ENCODE measurements around the gene CD80.
"Not testable (repeated sequence)": the region's sequence is repeated elsewhere in the genome, so short reads cannot be mapped to it uniquely, and the experiment has no call there.

The CD80 gene

GRCh38 chr3:119582178-119582577, 22.8 kb upstream of the CD80 start:
- DNase-seq (ENCODE audit: low read depth in 2 of 2), result no peak

- DNase-seq (ENCODE audit: low read depth in 2 of 2), result no peak
These were observed 20.8 kb upstream of the CD80 start for GRCh38 chr3:119580067-119580760.

GRCh38 chr3:119579366-119580066, 20.1 kb upstream of the CD80 start, which contains the start of gene ADPRH:
Gene ADPRH, plus strand, starts transcription at chr3:119579492. Its CDS starts 2,678 bp downstream, at chr3:119582170.
- DNase-seq (ENCODE audit: low read depth in 2 of 2), result peak in 1 of 2 donors; percentile 17

GRCh38 chr3:119575507-119575906, 16.1 kb upstream of the CD80 start:
- DNase-seq (ENCODE audit: low read depth in 2 of 2), result no peak

- DNase-seq (ENCODE audit: low read depth in 2 of 2), result no peak
These were observed 12.3 kb upstream of the CD80 start for GRCh38 chr3:119571688-119572087.

DNA sequence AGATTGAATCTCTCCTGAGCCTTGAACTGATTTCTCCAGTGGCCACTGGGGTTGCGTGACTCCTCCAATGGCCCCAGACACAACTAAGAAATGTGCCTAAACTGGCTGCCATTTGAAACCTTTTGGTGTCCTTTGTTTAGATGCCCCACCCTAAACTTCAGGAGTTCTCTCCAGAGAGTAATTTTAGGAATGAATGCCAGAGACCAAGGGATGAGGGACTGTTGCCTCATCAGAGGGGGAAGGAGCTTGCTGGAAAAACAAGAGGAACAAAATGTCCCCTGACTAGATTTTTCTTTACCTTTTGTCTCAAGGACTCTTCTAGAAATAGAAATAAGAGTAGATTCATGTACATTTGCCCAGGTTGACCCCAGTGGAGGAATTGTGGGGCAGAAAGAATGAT, 11.8 kb upstream of the CD80 start:
- no peak for DNase-seq (ENCODE audit: low read depth in 2 of 2)

GRCh38 chr3:119570229-119570628, 10.8 kb upstream of the CD80 start:
- DNase-seq (ENCODE audit: low read depth in 2 of 2), result no peak

GRCh38 chr3:119569156-119569555, 9.7 kb upstream of the CD80 start:
- no peak for DNase-seq (ENCODE audit: low read depth in 2 of 2)

DNA sequence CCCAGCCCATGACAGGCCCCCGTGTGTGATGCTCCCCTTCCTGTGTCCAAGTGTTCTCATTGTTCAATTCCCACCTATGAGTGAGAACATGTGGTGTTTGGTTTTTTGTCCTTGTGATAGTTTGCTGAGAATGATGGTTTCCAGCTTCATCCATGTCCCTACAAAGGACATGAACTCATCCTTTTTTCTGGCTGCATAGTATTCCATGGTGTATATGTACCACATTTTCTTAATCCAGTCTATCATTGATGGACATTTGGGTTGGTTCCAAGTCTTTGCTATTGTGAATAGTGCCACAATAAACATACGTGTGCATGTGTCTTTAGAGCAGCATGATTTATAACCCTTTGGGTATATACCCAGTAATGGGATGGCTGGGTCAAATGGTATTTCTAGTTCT, 3.9 kb upstream of the CD80 start:
- DNase-seq (ENCODE audit: low read depth in 2 of 2), result not testable (repeated sequence)

DNA sequence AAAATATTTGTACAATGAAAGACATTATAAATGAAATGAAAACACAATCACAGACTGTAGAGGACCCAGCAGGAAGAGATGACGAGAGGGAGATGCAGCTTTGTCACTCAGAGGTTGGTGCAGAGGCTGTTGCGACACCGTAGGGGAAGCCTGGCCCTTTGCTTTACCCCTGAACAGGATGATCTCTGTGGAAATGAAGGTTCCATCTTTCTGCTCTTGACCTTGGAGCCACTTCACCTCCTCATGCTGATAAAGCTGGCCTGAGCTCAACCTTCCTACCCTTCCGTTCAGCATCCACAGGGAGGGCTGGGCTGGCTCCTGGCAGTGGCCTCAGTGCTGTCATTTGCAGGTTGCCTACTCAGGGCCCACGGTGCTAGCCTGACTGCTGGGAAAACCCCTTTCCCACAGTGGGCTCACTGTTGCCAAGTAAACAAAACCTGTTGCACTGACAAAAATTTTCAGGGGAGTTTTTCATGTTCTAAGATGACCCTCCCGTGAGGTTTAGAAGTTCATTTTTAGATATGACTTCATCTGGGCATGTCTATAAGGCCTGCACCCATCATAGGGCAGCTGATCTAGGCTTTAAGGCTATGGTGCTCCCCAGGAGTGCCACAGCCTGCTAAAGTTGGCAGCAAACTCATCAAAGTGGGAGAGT, 3.0 kb upstream of the CD80 start:
- DNase-seq (ENCODE audit: low read depth in 2 of 2), result no peak

GRCh38 chr3:119560160-119560559, 746 bp upstream of the CD80 start:
- DNase-seq (ENCODE audit: low read depth in 2 of 2), result no peak

DNA sequence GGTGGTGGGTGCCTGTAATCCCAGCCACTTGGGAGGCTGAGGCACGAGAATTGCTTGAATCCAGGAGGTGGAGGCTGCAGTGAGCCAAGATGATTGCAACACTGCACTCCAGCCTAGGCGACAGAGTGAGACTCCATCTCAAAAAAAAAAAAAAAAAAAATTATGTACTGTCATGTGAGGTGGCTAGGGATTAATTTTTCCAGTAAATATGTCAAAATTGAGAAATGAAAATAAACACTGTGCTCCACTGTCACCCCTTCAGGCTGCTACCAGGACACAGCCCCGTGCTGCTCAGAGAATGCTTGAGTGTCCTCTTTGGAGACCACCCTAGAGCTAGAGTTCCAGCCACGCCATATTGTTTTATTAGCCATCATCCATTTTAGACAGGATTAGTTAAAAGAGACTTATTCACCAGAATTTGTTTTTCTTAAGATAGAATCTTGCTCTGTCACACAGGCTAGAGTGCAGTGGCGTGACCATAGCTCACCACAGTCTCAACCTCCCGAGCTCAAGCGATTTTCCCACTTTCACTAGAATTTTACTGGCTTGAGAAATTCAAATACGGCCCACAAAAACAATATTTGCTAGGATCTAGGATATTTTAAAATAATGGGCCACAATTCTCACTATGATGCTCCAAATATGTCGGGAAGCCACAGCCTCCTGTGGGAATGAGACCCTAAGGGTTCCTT, 642 bp downstream of the CD80 start:
- DNase-seq (ENCODE audit: low read depth in 2 of 2), result no peak

DNA sequence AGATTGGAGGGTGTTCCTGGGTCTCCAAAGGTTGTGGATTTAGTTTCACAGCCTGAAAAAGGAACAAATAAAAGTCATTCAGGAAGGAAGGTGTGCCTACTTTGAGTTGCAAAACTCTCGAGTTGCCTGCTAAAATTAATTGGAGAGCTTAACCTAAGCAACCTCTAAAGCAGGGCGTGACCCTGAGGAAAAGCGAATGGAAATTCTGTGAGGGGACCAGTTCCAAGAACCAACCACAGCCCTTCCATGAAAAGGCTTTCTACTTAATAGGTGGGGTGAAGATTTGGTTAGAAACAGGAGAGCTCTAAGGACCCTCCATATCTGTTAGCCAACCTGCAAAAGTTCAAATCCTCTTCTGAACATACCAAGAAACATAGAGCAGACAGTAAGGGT, 1.5 kb downstream of the CD80 start:
- no peak for DNase-seq (ENCODE audit: low read depth in 2 of 2)

DNA sequence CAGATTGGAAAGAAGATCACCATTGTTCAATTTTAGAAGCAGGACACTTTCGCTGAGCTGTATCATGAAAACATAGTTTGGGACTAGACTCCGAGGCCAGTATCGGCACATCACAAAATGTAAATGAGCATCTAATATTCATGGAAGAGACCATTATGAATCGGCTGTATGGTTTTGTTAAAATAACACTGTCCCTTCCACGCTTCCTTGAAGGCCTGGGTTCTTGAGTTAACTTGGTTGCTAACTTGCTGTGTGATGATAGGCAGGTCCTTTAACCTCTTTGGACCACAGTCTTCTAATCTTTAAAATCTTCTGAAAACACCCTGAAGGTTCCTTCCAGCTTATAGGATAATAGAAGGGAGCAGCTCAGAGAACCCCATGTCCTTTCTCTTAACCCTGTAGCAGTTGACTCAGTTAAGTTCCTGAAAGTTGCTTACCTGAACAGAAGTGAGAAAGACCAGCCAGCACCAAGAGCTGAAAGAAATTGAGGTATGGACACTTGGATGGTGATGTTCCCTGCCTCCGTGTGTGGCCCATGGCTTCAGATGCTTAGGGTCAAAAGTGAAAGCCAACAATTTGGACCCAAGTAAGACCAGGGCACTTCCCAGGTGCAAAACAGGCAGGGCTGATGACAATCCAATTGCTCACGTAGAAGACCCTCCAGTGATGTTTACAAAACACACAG, 2.1 kb downstream of the CD80 start:
- DNase-seq (ENCODE audit: low read depth in 2 of 2), result no peak

- DNase-seq (ENCODE audit: low read depth in 2 of 2), result no peak
These were observed 3.5 kb downstream of the CD80 start for GRCh38 chr3:119555929-119556328.

DNA sequence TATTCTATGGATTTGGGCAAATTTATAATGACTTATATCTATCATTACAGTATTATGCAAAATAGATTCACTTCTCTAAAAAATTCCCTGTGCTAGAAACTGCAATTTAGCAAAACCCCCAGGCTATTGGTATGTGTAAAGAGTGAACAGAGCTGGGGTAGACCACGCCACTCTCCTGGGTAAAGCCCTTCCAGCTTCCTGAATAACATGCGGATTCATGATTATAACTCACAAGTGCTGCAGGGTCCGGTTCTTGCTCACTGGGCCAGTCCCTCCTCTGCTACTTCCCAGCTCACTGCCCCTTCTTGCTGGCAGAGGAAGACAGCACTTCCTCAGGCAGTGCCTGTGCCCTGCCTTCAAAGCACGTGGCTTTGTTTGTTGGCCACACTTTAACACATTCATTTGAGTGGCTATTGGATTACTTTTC, 4.1 kb downstream of the CD80 start:
- no peak for DNase-seq (ENCODE audit: low read depth in 2 of 2)

- no peak for DNase-seq (ENCODE audit: low read depth in 2 of 2)
These were observed 5.5 kb downstream of the CD80 start for GRCh38 chr3:119553823-119554415.

DNA sequence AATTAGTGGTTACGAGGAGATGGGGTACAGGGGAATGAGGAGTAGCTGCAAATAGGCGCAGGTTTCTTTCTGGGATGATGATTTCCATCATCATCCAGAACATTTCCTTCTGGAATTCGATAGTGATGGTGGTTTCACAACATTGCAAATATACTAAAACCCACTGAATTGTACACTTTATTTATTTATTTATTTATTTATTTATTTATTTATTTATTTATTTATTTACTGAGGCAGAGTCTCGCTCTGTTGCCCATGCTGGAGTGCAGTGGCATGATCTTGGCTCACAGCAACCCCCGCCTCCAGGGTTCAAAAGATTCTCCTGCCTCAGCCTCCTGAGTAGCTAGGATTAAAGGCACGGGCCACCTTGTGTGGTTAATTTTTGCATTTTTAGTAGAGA, 6.5 kb downstream of the CD80 start:
- DNase-seq (ENCODE audit: low read depth in 2 of 2), result not testable (repeated sequence)

GRCh38 chr3:119551598-119551997, 7.8 kb downstream of the CD80 start:
- no peak for DNase-seq (ENCODE audit: low read depth in 2 of 2)

DNA sequence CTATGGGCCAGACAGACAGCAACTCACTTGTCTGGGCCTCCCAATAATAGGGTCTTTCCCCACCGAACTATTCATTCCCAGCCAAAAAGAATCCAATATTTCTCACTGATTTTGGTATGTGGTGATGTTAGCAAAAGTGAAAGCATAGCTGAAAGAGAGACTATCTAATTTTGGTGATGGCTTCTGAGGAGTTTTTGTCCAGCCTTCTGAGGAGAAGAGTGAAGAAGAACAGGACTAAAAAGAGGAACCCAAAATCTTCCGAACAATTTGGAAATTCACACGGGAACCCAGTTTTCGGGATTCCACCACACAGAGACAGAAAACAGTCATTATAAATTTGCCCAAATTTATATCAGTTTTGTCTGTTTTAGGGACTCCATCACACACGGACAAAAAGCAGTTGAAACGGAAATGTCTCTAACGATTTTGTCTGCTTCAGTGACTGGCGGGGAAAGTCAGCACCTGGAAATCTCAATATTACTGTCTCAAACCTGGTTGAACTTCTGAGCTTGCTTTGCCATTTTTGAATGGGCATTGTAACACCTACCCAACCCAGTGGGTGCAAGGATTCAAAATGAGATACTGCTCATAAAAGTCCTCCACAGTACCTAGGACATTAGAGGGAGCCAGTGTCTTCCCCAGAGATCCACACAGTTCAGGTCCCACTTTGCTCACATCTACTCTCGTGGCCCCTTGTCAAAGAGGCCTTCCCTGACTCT, 9.1 kb downstream of the CD80 start:
- no peak for DNase-seq (ENCODE audit: low read depth in 2 of 2)

DNA sequence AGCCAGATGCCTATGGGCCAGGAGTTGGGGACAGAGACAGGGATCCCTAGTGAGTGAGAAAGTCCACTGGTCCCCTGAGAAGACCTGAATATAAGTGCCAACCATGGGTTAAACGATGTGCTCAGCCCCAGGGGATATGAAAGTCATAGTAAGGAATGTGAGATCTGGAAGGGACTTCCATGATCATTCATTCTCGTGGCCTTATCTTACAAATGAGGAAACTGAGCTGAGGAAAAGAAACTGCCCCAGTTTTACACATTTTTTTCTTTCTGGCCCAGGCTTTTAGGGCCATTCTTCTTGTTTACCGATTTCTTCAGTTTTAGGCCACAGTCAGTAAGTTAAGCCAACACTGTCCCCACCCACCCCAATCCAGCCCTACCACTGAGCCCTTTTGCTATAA, 11.1 kb downstream of the CD80 start:
- no peak for DNase-seq (ENCODE audit: low read depth in 2 of 2)

All from stimulated activated CD8-positive, alpha-beta memory T cell treated with anti-CD3 and anti-CD28 coated beads, Interleukin-2, amount 100 ng/mL, for 1 hour (primary cell).